SK-N-SH treated with all-trans-retinoic acid at 6 μM for 48 hours (cell line): ENCODE measurements around the gene HOXC4.

Source experiments
- ARNTL ChIP-seq: fragments of 450-650 bp; formaldehyde crosslinking; IDR thresholded peaks from 2 replicates; pipeline ENCODE4 v1.5.0; 2020; ENCODE audit warnings: low read depth, mild to moderate bottlenecking, moderate library complexity, borderline replicate concordance
- CSDC2 ChIP-seq: fragments of 250-450 bp; sonication (Bioruptor Pico); IDR thresholded peaks from 2 replicates; pipeline ENCODE4 v1.5.0; 2020; ENCODE audit warnings: mild to moderate bottlenecking, moderate library complexity
- ESRRG ChIP-seq: fragments of 250-450 bp; sonication (Bioruptor Pico); IDR thresholded peaks from 2 replicates; pipeline ENCODE4 v1.6.1; 2021; ENCODE audit warnings: mild to moderate bottlenecking
- RARB ChIP-seq: fragments of 250-450 bp; sonication (Bioruptor Pico); IDR thresholded peaks from 2 replicates; pipeline ENCODE4 v1.8.0; 2021; ENCODE audit warnings: mild to moderate bottlenecking, moderate library complexity
- ZFP3 ChIP-seq: fragments of 250-450 bp; sonication (Bioruptor Pico); IDR thresholded peaks from 2 replicates; pipeline ENCODE4 v1.5.0; 2020; ENCODE audit warnings: mild to moderate bottlenecking, moderate library complexity
- ZFP30 ChIP-seq: fragments of 450-650 bp; formaldehyde crosslinking; IDR thresholded peaks from 2 replicates; pipeline ENCODE4 v1.5.0; 2022; ENCODE audit warnings: mild to moderate bottlenecking, moderate library complexity
- ZNF565 ChIP-seq: fragments of 450-650 bp; formaldehyde crosslinking; conservative IDR thresholded peaks from 2 replicates; pipeline ENCODE4 v1.5.0; 2020; ENCODE audit warnings: low read depth, mild to moderate bottlenecking, moderate library complexity
- TF ChIP-seq, protein P1 (sequence below): fragments of 250-450 bp; sonication (Bioruptor Pico); IDR thresholded peaks from 2 replicates; pipeline ENCODE4 v1.8.0; 2021; ENCODE audit warnings: low read depth, mild to moderate bottlenecking, moderate library complexity, borderline replicate concordance
- TF ChIP-seq, protein P2 (sequence below): fragments of 250-450 bp; sonication (Bioruptor Pico); IDR thresholded peaks from 2 replicates; pipeline ENCODE4 v1.5.1; 2020; ENCODE audit warnings: low read depth, mild to moderate bottlenecking, moderate library complexity

DNA sequence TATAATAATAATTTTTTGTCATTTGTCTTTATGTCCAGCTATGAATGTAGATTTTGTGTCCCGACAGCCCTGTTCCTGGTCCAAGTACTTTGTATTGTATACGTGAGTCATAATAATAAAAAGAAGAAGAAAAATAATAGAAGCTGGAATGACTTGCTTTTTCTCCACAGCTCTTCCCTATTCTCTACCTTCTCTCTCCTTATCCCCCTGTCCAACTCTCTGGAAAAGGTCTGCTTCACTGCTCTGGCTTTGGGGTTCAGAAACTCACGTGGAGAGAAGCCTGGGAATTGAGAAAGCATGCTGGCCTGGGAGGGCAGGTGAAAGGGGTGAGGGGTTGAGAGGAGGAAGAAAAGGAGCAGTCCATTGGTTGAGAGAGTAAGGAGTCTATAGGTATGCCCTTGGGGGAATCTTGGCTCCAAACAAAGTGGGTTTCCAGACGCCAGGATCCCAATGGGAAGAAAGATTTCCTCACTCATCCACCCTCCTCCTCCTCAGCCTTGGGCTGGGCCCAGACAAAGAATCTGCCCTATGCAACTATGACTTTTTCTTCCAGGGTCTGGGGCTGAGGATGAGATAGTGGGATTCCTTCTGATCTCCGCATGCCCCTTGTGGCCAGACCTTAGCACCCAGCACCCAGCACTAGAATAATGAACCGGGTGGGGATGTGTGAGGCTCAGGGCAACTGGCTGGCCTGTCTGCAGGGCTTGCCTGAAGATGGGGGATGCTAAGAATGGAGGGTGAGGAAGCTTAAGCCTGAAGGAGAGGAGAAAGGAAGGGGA, 40.8 kb upstream of the HOXC4 start:
- no peak for TF ChIP-seq ZNF565 (CRISPR knock-in tag)
- TF ChIP-seq ZFP3: no peak
- TF ChIP-seq, protein P1, sequence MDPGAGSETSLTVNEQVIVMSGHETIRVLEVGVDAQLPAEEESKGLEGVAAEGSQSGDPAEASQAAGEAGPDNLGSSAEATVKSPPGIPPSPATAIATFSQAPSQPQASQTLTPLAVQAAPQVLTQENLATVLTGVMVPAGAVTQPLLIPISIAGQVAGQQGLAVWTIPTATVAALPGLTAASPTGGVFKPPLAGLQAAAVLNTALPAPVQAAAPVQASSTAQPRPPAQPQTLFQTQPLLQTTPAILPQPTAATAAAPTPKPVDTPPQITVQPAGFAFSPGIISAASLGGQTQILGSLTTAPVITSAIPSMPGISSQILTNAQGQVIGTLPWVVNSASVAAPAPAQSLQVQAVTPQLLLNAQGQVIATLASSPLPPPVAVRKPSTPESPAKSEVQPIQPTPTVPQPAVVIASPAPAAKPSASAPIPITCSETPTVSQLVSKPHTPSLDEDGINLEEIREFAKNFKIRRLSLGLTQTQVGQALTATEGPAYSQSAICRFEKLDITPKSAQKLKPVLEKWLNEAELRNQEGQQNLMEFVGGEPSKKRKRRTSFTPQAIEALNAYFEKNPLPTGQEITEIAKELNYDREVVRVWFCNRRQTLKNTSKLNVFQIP (CRISPR knock-in tag): no peak
- TF ChIP-seq, protein P2, sequence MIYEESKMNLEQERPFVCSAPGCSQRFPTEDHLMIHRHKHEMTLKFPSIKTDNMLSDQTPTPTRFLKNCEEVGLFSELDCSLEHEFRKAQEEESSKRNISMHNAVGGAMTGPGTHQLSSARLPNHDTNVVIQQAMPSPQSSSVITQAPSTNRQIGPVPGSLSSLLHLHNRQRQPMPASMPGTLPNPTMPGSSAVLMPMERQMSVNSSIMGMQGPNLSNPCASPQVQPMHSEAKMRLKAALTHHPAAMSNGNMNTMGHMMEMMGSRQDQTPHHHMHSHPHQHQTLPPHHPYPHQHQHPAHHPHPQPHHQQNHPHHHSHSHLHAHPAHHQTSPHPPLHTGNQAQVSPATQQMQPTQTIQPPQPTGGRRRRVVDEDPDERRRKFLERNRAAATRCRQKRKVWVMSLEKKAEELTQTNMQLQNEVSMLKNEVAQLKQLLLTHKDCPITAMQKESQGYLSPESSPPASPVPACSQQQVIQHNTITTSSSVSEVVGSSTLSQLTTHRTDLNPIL (CRISPR knock-in tag): no peak
- no peak for TF ChIP-seq ZFP30 (CRISPR knock-in tag)
- TF ChIP-seq ESRRG: no peak
- no peak for TF ChIP-seq RARB (CRISPR knock-in tag)
- TF ChIP-seq CSDC2 (CRISPR knock-in tag): no peak
- no peak for TF ChIP-seq ARNTL (CRISPR knock-in tag)
